ENCODE measurements around the gene GBF1. TPM values are rescaled to one million over a fixed set of nuclear protein-coding genes. Genes with fewer than 3 reads are reported as not detected.

The GBF1 gene
- total RNA-seq, 1 experiment from 2014 or later = 28.3 TPM

DNA sequence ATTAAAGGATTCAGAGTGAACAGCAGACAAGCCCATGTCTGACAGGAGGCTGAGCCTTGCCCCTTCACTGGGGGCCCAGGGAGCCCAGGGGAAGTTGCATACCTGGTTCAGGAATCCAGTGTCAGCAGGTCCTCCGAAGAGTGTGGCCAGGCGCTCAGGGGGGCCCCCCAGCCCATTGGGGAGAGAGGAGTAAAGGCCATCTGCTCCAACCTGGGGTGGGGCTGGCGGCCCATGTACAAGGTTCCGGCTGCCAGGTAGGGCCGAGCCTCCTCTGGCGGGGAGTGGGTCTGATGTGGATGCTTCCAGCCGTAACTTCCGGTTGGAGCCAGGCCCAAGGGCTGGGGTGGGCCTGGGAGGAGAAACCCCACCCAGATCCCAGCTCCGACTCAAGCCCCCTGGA lies 171.0 kb downstream of the GBF1 start:
- BruUV-seq (replicated peaks) = no TSS peak
- Histone ChIP-seq H3K4me1 (replicated peaks; ENCODE audit: insufficient read depth) (no peaks in the 10 kb centered on the region), H3F3A (ENCODE audit: insufficient read depth, low read depth) (no peaks in the 10 kb centered on the region; the same call in 1 of the 2 replicates), H3K9me2 (ENCODE audit: insufficient read depth) (no peaks in the 10 kb centered on the region), H3K27me3 (ENCODE audit: insufficient read depth, low read depth) (peaks cover 40% of the 10 kb centered on the region), H3K27ac (no peak overlapping the region), H4K20me1 (ENCODE audit: insufficient read depth) (no peaks in the 10 kb centered on the region), H3K79me2 (ENCODE audit: low read depth) (no peaks in the 10 kb centered on the region), H3K4me2 (no peak overlapping the region), H2AFZ (no peak overlapping the region), H3K36me3 (ENCODE audit: low read depth) (no peaks in the 10 kb centered on the region), H3K9me3 (ENCODE audit: insufficient read depth, low read depth) (no peaks in the 10 kb centered on the region), H3K4me3 (no peak overlapping the region)
- no peak for DNase-seq
- ChIA-PET POLR2A (ENCODE audit: unreplicated experiment) (no interaction called here), CTCF (no interaction called here)
- intact Hi-C loops (cut with micrococcal nuclease; ENCODE audit: unreplicated experiment) = no loop called here
- no peak for TF ChIP-seq EZH2 (IDR thresholded peaks at IDR 0.05; ENCODE audit: low read depth)
- TF ChIP-seq CTCF (conservative IDR thresholded peaks at IDR 0.05) = no peak

DNA sequence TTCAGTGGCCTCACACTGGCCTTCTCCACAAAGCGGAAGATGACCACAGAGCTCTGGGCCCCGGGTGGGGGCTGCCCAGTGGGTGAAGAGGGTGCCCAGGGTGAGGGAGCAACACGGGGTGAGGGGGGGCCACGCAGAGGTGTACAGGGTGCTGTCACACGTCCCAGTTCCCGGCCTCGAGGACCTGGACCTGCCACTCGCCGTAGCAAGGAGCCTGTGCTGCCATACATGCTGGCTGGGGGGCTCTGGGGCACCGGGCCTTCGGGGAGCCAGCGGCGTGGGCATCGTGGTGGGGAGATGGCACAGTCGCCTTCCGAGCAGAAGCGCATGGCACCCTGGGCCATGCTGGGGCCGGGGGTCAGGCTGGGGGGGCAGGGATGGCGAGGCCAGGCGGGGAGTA lies 171.4 kb downstream of the GBF1 start:
- Histone ChIP-seq H3K27ac (no peak overlapping the region), H3K4me1 (replicated peaks; ENCODE audit: insufficient read depth) (no peaks in the 10 kb centered on the region), H3F3A (ENCODE audit: insufficient read depth, low read depth) (no peaks in the 10 kb centered on the region; the same call in 1 of the 2 replicates), H3K4me3 (no peak overlapping the region), H3K27me3 (ENCODE audit: insufficient read depth, low read depth) (peaks cover 37% of the 10 kb centered on the region), H3K9me2 (ENCODE audit: insufficient read depth) (no peaks in the 10 kb centered on the region), H2AFZ (no peak overlapping the region), H3K4me2 (no peak overlapping the region), H3K79me2 (ENCODE audit: low read depth) (no peaks in the 10 kb centered on the region), H4K20me1 (ENCODE audit: insufficient read depth) (no peaks in the 10 kb centered on the region), H3K9me3 (ENCODE audit: insufficient read depth, low read depth) (no peaks in the 10 kb centered on the region), H3K36me3 (ENCODE audit: low read depth) (no peaks in the 10 kb centered on the region)
- no TSS peak for BruUV-seq (replicated peaks)
- TF ChIP-seq CTCF (conservative IDR thresholded peaks at IDR 0.05) (no peak), EZH2 (IDR thresholded peaks at IDR 0.05; ENCODE audit: low read depth) (no peak)
- no peak for DNase-seq
- intact Hi-C loops (cut with micrococcal nuclease; ENCODE audit: unreplicated experiment) = no loop called here
- ChIA-PET POLR2A (ENCODE audit: unreplicated experiment) (no interaction called here), CTCF (no interaction called here)

- DNase-seq = no peak
- Histone ChIP-seq H3K9me3 (ENCODE audit: insufficient read depth, low read depth) (no peaks in the 10 kb centered on the region), H3K79me2 (ENCODE audit: low read depth) (no peaks in the 10 kb centered on the region), H3K27ac (no peak within 1 kb of the TSS), H3K4me3 (peak within 1 kb of the TSS; percentile 94), H4K20me1 (ENCODE audit: insufficient read depth) (no peaks in the 10 kb centered on the region), H2AFZ (0 out of 2 replicates have a peak within 1 kb of the TSS, but pooled peaks have one; percentile 94), H3F3A (ENCODE audit: insufficient read depth, low read depth) (no peaks in the 10 kb centered on the region; the same call in 1 of the 2 replicates), H3K4me1 (replicated peaks; ENCODE audit: insufficient read depth) (peaks cover 5% of the 10 kb centered on the region; the same call in 1 of the 2 replicates), H3K9me2 (ENCODE audit: insufficient read depth) (no peaks in the 10 kb centered on the region), H3K27me3 (ENCODE audit: insufficient read depth, low read depth) (peaks cover 20% of the 10 kb centered on the region; the same call in 1 of the 2 replicates), H3K4me2 (peak within 1 kb of the TSS; percentile 97), H3K36me3 (ENCODE audit: low read depth) (no peaks in the 10 kb centered on the region)
- ChIA-PET POLR2A (ENCODE audit: unreplicated experiment) (no interaction called here), CTCF (no interaction called here)
- no TSS peak for BruUV-seq (replicated peaks)
- intact Hi-C loops (cut with micrococcal nuclease; ENCODE audit: unreplicated experiment) = no loop called here
- TF ChIP-seq CTCF (conservative IDR thresholded peaks at IDR 0.05) (no peak), EZH2 (IDR thresholded peaks at IDR 0.05; ENCODE audit: low read depth) (no peak)
These were observed 173.4 kb downstream of the GBF1 start, which contains the start of gene PSD for GRCh38 chr10:102418622-102419268. Gene PSD (minus strand): TSS chr10:102418785. CDS start chr10:102417038, 1,747 bp downstream.
